PC-9 (cell line): ENCODE data around the gene DLG2.

Experiments
- EZH2 ChIP-seq: fragments of 200-600 bp; sonication (generic); IDR thresholded peaks from 2 replicates; pipeline ENCODE4 v1.8.0; 2017; ENCODE audit warnings: antibody characterized with exemption, low read depth
- TF ChIP-seq, protein P1 (sequence below): fragments of 200-600 bp; sonication (generic); conservative IDR thresholded peaks from 2 replicates; pipeline ENCODE4 v1.6.1; 2017; ENCODE audit warnings: mixed run types, antibody characterized with exemption, mild to moderate bottlenecking, moderate library complexity

DNA sequence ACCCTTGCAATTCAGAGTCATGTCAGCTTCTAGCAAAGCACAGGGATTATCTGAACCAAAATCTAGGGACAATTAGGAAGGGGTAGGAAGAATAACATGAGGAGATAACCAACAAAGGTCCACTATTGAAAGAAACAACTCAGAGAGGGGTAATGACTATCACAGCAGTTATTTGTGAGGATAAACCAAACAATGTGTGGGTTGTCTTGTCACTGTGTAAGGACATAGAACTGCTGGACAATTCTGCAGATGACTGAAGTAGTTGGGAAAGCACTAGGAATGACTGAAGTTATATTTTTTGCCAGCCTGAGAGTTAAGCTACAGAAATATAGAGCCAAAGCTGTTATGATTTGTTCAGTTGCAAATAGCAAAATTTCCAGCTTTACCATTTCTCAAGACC lies 1482.6 kb downstream of the DLG2 start:
- TF ChIP-seq, protein P1, sequence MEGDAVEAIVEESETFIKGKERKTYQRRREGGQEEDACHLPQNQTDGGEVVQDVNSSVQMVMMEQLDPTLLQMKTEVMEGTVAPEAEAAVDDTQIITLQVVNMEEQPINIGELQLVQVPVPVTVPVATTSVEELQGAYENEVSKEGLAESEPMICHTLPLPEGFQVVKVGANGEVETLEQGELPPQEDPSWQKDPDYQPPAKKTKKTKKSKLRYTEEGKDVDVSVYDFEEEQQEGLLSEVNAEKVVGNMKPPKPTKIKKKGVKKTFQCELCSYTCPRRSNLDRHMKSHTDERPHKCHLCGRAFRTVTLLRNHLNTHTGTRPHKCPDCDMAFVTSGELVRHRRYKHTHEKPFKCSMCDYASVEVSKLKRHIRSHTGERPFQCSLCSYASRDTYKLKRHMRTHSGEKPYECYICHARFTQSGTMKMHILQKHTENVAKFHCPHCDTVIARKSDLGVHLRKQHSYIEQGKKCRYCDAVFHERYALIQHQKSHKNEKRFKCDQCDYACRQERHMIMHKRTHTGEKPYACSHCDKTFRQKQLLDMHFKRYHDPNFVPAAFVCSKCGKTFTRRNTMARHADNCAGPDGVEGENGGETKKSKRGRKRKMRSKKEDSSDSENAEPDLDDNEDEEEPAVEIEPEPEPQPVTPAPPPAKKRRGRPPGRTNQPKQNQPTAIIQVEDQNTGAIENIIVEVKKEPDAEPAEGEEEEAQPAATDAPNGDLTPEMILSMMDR: no peak
- TF ChIP-seq EZH2: no peak
